Neuronal stem cell (in vitro differentiated cells): ENCODE results near the gene CAB39.

ENCODE experiments used
- DNase-seq: peaks from one replicate; pipeline ENCODE4 v3.0.0-alpha.2; 2013; ENCODE audit warnings: low spot score
- H2AFZ ChIP-seq: one replicate; pipeline ENCODE4 v1.6.1; 2013; ENCODE audit warnings: mild to moderate bottlenecking, low read length, inconsistent platforms
- H2AK5ac ChIP-seq: 2 replicates; pipeline ENCODE4 v1.6.1; 2013; ENCODE audit warnings: low read depth, mild to moderate bottlenecking, inconsistent platforms, low read length, moderate library complexity, mixed read lengths
- H2BK120ac ChIP-seq: 2 replicates; pipeline ENCODE4 v1.6.1; 2013; ENCODE audit warnings: low read depth, mild to moderate bottlenecking, inconsistent platforms, low read length, moderate library complexity, mixed read lengths
- H2BK12ac ChIP-seq: one replicate; pipeline ENCODE4 v1.6.1; 2013; ENCODE audit warnings: low read length, inconsistent platforms
- H2BK15ac ChIP-seq: 2 replicates; pipeline ENCODE4 v1.6.1; 2013; ENCODE audit warnings: mild to moderate bottlenecking, low read length, inconsistent platforms, mixed read lengths
- H2BK5ac ChIP-seq: one replicate; pipeline ENCODE4 v1.6.1; 2013; ENCODE audit warnings: inconsistent platforms, mild to moderate bottlenecking, low read length, moderate library complexity
- H3K14ac ChIP-seq: one replicate; pipeline ENCODE4 v1.6.1; 2013; ENCODE audit warnings: low read length, inconsistent platforms
- H3K18ac ChIP-seq: 2 replicates; pipeline ENCODE4 v1.6.1; 2013; ENCODE audit warnings: low read length, inconsistent platforms
- H3K23ac ChIP-seq: 2 replicates; pipeline ENCODE4 v1.6.1; 2013; ENCODE audit warnings: low read depth, mild to moderate bottlenecking, mixed read lengths, low read length, inconsistent platforms; ENCODE audit not compliant: poor library complexity
- H3K27ac ChIP-seq: replicated peaks from 3 replicates; pipeline ENCODE4 v1.5.1; 2013; ENCODE audit warnings: low read length, inconsistent platforms
- H3K27me3 ChIP-seq, 3 experiments: 2 replicates each; pipeline ENCODE4 v1.6.1; 2013; ENCODE audit warnings: low read length in 3 of 3, mild to moderate bottlenecking in 2 of 3, inconsistent platforms in 1 of 3, low read depth in 1 of 3, mixed read lengths in 1 of 3, moderate library complexity in 1 of 3; ENCODE audit not compliant: control insufficient read depth in 3 of 3, insufficient read depth in 3 of 3
- H3K36me3 ChIP-seq, 2 donors: replicated peaks in 1 of 2; 2 replicates each; pipeline ENCODE4 v1.6.1; 2013; ENCODE audit warnings: low read length in 2 of 2; ENCODE audit not compliant: control insufficient read depth in 2 of 2, insufficient read depth in 2 of 2
- H3K4ac ChIP-seq: 2 replicates; pipeline ENCODE4 v1.6.1; 2013; ENCODE audit warnings: inconsistent platforms, mild to moderate bottlenecking, low read length, moderate library complexity
- H3K4me1 ChIP-seq, 2 donors: 1 replicate in 1 of 2; 2 replicates in 1 of 2; pipeline ENCODE4 v1.6.1; 2013; ENCODE audit warnings: low read length in 2 of 2, low read depth in 1 of 2; ENCODE audit not compliant: control insufficient read depth in 2 of 2, insufficient read depth in 1 of 2
- H3K4me2 ChIP-seq: one replicate; pipeline ENCODE4 v1.6.1; 2013; ENCODE audit warnings: mild to moderate bottlenecking, low read length, inconsistent platforms; ENCODE audit not compliant: insufficient read depth, poor library complexity, severe bottlenecking
- H3K4me3 ChIP-seq, 2 donors: 2 replicates each; pipeline ENCODE4 v1.5.1; 2013; ENCODE audit warnings: low read length in 2 of 2, mild to moderate bottlenecking in 2 of 2, inconsistent platforms in 1 of 2, moderate library complexity in 1 of 2
- H3K79me1 ChIP-seq: one replicate; pipeline ENCODE4 v1.6.1; 2013; ENCODE audit warnings: low read depth, mild to moderate bottlenecking, inconsistent platforms, low read length, moderate library complexity
- H3K9ac ChIP-seq: one replicate; pipeline ENCODE4 v1.6.1; 2013; ENCODE audit warnings: mild to moderate bottlenecking, low read depth, low read length, inconsistent platforms; ENCODE audit not compliant: poor library complexity
- H3K9me3 ChIP-seq, 2 donors: replicated peaks in 1 of 2; 2 replicates each; pipeline versions ENCODE3 to v1.6.1; 2013; ENCODE audit warnings: low read length in 2 of 2, mild to moderate bottlenecking in 2 of 2, inconsistent platforms in 1 of 2, low read depth in 1 of 2, mixed read lengths in 1 of 2, moderate library complexity in 1 of 2; ENCODE audit not compliant: control insufficient read depth in 2 of 2, insufficient read depth in 1 of 2
- H4K8ac ChIP-seq: one replicate; pipeline ENCODE4 v1.6.1; 2013; ENCODE audit warnings: low read depth, mild to moderate bottlenecking, inconsistent platforms, low read length, moderate library complexity
- H4K91ac ChIP-seq: one replicate; pipeline ENCODE4 v1.6.1; 2013; ENCODE audit warnings: low read length, low read depth, mild to moderate bottlenecking, inconsistent platforms; ENCODE audit not compliant: poor library complexity
- WGBS, 2 donors: extraction: QIAGEN DNeasy Blood & Tissue Kit; methylation state at CpG; one replicate each; pipeline ENCODE4 v1.1.7; 2013; ENCODE audit warnings: missing lambda C conversion rate in 2 of 2, mixed read lengths in 1 of 2; ENCODE audit not compliant: insufficient read length in 2 of 2, insufficient replicate concordance in 1 of 2; ENCODE audit errors: extremely low coverage in 2 of 2; 5-methylcytosine and 5-hydroxymethylcytosine counted together

The CAB39 gene

DNA sequence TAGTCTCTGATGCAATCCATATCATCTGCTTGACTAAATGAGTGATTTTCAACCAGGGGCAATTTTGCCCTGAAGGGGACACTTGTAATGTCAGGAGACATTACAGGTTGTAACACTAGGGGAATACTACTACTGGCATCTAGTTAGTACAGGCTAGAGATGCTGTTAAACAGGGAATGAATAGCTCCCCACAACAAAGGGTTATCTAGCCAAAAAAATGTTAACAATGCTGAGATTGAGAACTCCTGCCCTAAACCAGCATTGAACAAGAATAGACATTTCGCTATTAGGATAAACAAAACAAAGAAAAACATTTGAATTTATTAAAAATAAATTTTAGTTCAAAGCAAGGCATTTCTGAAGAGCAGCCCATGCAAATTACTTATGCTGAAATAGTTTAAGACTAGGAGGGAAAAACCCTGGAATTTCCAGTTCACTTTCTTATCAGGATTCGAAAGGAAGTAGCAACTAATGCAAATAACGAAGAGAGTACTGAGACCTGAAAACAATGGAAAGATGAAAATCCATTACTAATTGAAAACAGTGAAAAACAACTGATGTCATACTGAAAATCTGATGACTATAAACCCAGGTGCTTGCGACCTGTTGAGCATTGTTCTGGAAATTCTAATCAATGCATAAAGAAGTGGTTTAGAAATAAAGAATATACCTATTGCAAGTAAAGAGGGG lies 53.1 kb downstream of the CAB39 start:
- no peak overlapping the region for H2BK5ac ChIP-seq
- no CpG with 5 or more reads among the region's 4 CpGs for WGBS, 2 donors
- H3K4me2 ChIP-seq = no peak overlapping the region
- H4K91ac ChIP-seq = no peak overlapping the region
- H3K4me3 ChIP-seq = no peak overlapping the region
- no peak overlapping the region for H3K27ac ChIP-seq
- no peak overlapping the region for H4K8ac ChIP-seq
- H2AK5ac ChIP-seq = no peak overlapping the region
- H3K9me3 ChIP-seq = no peaks in the 10 kb centered on the region
- peaks cover 2% of the 10 kb centered on the region for H3K79me1 ChIP-seq
- no peak overlapping the region for H3K9ac ChIP-seq
- no peaks in the 10 kb centered on the region for H3K27me3 ChIP-seq
- H3K4me1 ChIP-seq = no peaks in the 10 kb centered on the region
- H3K36me3 ChIP-seq = peaks cover 6 to 51% of the 10 kb centered on the region in 2 donors
- no peak overlapping the region for H3K14ac ChIP-seq
- H3K18ac ChIP-seq = no peak overlapping the region
- no peak overlapping the region for H2AFZ ChIP-seq
- H3K4ac ChIP-seq = no peak overlapping the region
- H3K23ac ChIP-seq = no peak overlapping the region
- no peak overlapping the region for H2BK120ac ChIP-seq
- no peak overlapping the region for H2BK12ac ChIP-seq
- no peak overlapping the region for H2BK15ac ChIP-seq
- no peak for DNase-seq

DNA sequence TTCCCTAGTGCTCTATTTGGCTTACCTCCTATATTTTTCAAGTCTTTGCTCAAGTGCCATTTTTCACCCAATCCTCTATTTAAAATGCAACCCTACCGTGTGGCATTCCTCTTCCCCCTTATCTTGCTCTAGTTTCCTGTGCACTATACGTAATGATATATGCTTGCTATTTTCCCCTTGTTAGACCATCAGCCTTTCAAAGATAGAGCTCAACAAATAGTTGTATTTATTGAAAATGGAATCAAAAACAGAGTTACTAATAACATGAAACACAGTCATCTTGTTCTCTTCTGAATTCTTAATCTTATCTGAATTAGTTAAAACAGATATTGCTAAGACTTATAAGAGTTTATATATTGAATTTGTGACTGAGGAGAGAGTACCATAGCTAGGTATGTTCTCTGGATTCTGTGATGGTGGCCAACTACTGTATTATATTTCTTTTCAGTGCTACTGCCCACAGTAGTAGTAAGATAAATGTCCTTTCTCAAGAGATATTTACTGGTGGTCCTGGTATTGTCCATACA lies 55.3 kb downstream of the CAB39 start:
- Histone ChIP-seq H4K91ac (no peak overlapping the region), H3K4me2 (no peak overlapping the region), H4K8ac (no peak overlapping the region), H2BK120ac (no peak overlapping the region), H3K18ac (no peak overlapping the region), H3K27ac (no peak overlapping the region), H3K4ac (no peak overlapping the region), H2BK5ac (no peak overlapping the region), H3K79me1 (peaks cover 2% of the 10 kb centered on the region), H3K9me3 (no peaks in the 10 kb centered on the region), H2AK5ac (no peak overlapping the region), H2BK12ac (no peak overlapping the region), H3K14ac (no peak overlapping the region), H3K4me1 (no peaks in the 10 kb centered on the region), H3K27me3 (no peaks in the 10 kb centered on the region), H2AFZ (no peak overlapping the region), H3K9ac (no peak overlapping the region), H3K23ac (no peak overlapping the region), H3K4me3 (no peak overlapping the region), H3K36me3 (peaks cover 5 to 39% of the 10 kb centered on the region in 2 donors), H2BK15ac (no peak overlapping the region)
- no peak for DNase-seq
- WGBS, 2 donors = no CpG with 5 or more reads among the region's 2 CpGs

DNA sequence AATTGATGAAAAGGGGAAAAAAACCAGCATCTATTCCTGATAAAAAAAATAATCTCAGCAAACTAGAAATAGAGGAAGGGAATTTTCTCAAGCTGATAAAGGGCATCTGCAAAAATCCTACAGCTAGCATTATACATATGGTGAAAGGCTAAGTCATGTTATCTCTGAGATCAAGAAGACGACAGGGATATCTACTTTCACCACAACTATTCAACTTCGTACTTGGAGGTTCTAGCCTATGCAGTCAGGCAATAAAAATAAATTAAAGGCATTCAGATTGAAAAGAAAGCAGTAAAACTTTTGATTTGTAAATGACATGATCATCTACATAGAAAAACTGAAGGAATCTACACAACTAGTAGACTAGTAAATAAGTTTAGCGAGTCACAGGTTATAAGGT lies 58.2 kb downstream of the CAB39 start:
- Histone ChIP-seq H3K18ac (no peak overlapping the region), H3K27ac (no peak overlapping the region), H2BK5ac (no peak overlapping the region), H3K4ac (no peak overlapping the region), H3K36me3 (peaks cover 3 to 27% of the 10 kb centered on the region in 2 donors), H3K14ac (no peak overlapping the region), H3K4me2 (no peak overlapping the region), H3K9me3 (no peaks in the 10 kb centered on the region), H2BK12ac (no peak overlapping the region), H2BK15ac (no peak overlapping the region), H2AK5ac (no peak overlapping the region), H4K8ac (no peak overlapping the region), H3K9ac (no peak overlapping the region), H3K79me1 (peaks cover 4% of the 10 kb centered on the region), H2BK120ac (no peak overlapping the region), H3K23ac (no peak overlapping the region), H3K4me1 (no peaks in the 10 kb centered on the region), H4K91ac (no peak overlapping the region), H3K27me3 (no peaks in the 10 kb centered on the region), H2AFZ (no peak overlapping the region), H3K4me3 (no peak overlapping the region)
- WGBS, 2 donors = no CpG with 5 or more reads among the region's 3 CpGs
- no peak for DNase-seq

DNA sequence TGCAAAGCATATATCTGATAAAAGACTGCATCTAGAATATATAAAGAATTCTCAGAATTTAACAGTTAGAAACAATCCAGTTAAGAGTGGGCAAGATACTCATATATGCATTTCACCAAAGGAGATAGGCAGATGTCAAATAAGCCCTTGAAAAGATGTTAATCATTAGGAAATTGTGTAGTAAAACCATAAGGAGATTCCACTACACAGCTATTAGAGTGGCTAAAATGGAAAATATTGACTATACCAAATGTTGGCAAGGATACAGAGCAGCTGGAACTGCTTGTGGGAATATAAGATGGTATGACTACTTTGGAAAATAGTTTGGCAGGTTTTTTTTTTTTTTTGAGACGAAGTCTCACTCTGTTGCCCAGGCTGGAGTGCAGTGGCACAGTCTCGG lies 59.5 kb downstream of the CAB39 start:
- Histone ChIP-seq H3K18ac (no peak overlapping the region), H4K91ac (no peak overlapping the region), H3K36me3 (peaks cover 3 to 18% of the 10 kb centered on the region in 2 donors), H3K27ac (no peak overlapping the region), H2BK15ac (no peak overlapping the region), H3K4me1 (no peaks in the 10 kb centered on the region), H2BK120ac (no peak overlapping the region), H3K9me3 (no peaks in the 10 kb centered on the region), H2AK5ac (no peak overlapping the region), H2AFZ (no peak overlapping the region), H3K4me2 (no peak overlapping the region), H3K4ac (no peak overlapping the region), H3K27me3 (no peaks in the 10 kb centered on the region), H3K14ac (no peak overlapping the region), H3K9ac (no peak overlapping the region), H3K4me3 (no peak overlapping the region), H2BK12ac (no peak overlapping the region), H3K79me1 (peaks cover 3% of the 10 kb centered on the region), H4K8ac (no peak overlapping the region), H3K23ac (no peak overlapping the region), H2BK5ac (no peak overlapping the region)
- WGBS, 2 donors = no CpG with 5 or more reads among the region's 2 CpGs
- DNase-seq = no peak
